ENCODE measurements around the gene TMEM130. TPM values are rescaled to one million over a fixed set of nuclear protein-coding genes. Genes with fewer than 3 reads are reported as not detected.

TMEM130 gene
- polyA plus RNA-seq, 1 of the 3 experiments (the other 2 are of a cell fraction), result 1.2 TPM

DNA sequence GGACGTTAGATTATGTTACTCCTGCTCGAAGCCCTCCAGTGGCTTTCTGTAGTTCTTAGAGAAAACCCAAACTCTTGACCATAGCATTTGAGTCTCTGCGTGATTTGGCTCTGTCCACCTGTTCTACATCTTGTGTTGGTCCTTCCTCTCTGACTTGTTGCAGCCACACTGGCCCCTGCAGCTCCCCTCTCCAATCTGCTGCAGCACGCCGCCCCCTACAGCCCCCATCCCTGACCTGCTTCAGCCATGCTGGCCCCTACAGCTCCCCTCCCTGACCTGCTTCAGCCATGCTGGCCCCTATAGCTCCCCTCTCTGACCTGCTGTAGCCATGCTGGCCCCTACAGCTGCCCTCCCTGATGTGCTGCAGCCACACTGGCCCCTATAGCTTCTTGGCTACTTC, 37.8 kb upstream of the TMEM130 start:
- Histone ChIP-seq H2AFZ (ENCODE audit: low read depth) (no peak overlapping the region), H3K4me3 (ENCODE audit: low read depth in 2 of 2, low read length in 1 of 2) (no peak overlapping the region), H3K36me3 (replicated peaks in 1 of 2; ENCODE audit: control insufficient read depth in 1 of 2, insufficient read depth in 2 of 2, low read length in 1 of 2) (peaks cover 74 to 86% of the 10 kb centered on the region in 2 experiments), H3K79me2 (ENCODE audit: insufficient read depth) (no peaks in the 10 kb centered on the region), H3F3A (replicated peaks; ENCODE audit: insufficient read depth) (peaks cover 14% of the 10 kb centered on the region), H3K27ac (ENCODE audit: low read depth in 2 of 2, low read length in 1 of 2) (no peak overlapping the region), H4K20me1 (ENCODE audit: insufficient read depth) (no peaks in the 10 kb centered on the region), H3K4me2 (no peak overlapping the region), H3K27me3 (ENCODE audit: insufficient read depth) (no peaks in the 10 kb centered on the region), H3K9ac (no peak overlapping the region), H3K9me2 (no peaks in the 10 kb centered on the region), H3K4me1 (ENCODE audit: control insufficient read depth in 1 of 2, insufficient read depth in 2 of 2, low read depth in 1 of 2, low read length in 1 of 2) (peaks cover 0 to 6% of the 10 kb centered on the region in 2 experiments; a peak in 1 of 4 replicates), H3K9me3 (no peaks in the 10 kb centered on the region)
- TF ChIP-seq SIN3A (IDR thresholded peaks at IDR 0.05; ENCODE audit: borderline replicate concordance, low read depth, low read length), result no peak
- no peak for TF ChIP-seq POLR2AphosphoS5 (IDR thresholded peaks at IDR 0.05; ENCODE audit: low read depth, low read length)
- no peak for TF ChIP-seq ELF1 (IDR thresholded peaks at IDR 0.05)
- no peak for TF ChIP-seq TEAD4 (IDR thresholded peaks at IDR 0.05; ENCODE audit: borderline replicate concordance, insufficient read depth)
- TF ChIP-seq, protein P1, sequence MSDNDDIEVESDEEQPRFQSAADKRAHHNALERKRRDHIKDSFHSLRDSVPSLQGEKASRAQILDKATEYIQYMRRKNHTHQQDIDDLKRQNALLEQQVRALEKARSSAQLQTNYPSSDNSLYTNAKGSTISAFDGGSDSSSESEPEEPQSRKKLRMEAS (IDR thresholded peaks at IDR 0.05; ENCODE audit: low read depth), result no peak
- CTCF ChIA-PET, result interaction anchor here (1.1 to 1.8 kb wide), 3 partner anchors 12 to 29 kb away, joined by 3 to 9 read pairs (median 4); partner anchors contain the start of gene TRRAP
- 96% methylated on average over 5 of the region's 5 CpGs for WGBS (ENCODE audit: low lambda C conversion rate)
- no peak for DNase-seq
- POLR2A ChIA-PET, result interaction anchor here (1.3 kb wide), 1 partner anchor 8 kb away, joined by 4 read pairs; no protein-coding TSS in a partner anchor

DNA sequence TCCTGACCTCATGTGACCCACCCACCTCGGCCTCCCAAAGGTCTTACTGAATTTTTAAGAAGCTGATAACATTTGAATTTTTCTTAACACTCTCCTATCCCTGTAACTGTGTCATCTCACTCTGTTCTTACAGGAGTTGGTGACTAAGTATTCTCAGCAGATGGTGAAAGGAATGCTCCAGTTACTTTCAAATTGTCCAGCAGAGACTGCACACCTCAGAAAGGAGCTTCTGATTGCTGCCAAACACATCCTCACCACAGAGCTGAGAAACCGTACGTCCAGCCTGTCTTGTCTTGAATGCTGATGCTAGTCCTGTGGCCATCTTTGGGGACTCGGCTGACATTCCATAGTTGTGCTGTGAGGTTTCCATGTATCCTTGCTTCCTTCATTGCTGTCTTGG, 33.4 kb upstream of the TMEM130 start:
- Histone ChIP-seq H3K36me3 (replicated peaks in 1 of 2; ENCODE audit: control insufficient read depth in 1 of 2, insufficient read depth in 2 of 2, low read length in 1 of 2) (peaks cover 75 to 91% of the 10 kb centered on the region in 2 experiments), H3K27ac (ENCODE audit: low read depth in 2 of 2, low read length in 1 of 2) (no peak overlapping the region), H4K20me1 (ENCODE audit: insufficient read depth) (no peaks in the 10 kb centered on the region), H3K4me3 (ENCODE audit: low read depth in 2 of 2, low read length in 1 of 2) (no peak overlapping the region), H2AFZ (ENCODE audit: low read depth) (no peak overlapping the region), H3F3A (replicated peaks; ENCODE audit: insufficient read depth) (no peaks in the 10 kb centered on the region), H3K9me2 (no peaks in the 10 kb centered on the region), H3K9ac (no peak overlapping the region), H3K9me3 (no peaks in the 10 kb centered on the region), H3K4me2 (no peak overlapping the region), H3K27me3 (ENCODE audit: insufficient read depth) (no peaks in the 10 kb centered on the region), H3K4me1 (ENCODE audit: control insufficient read depth in 1 of 2, insufficient read depth in 2 of 2, low read depth in 1 of 2, low read length in 1 of 2) (peaks cover 0 to 6% of the 10 kb centered on the region in 2 experiments; a peak in 1 of 4 replicates), H3K79me2 (ENCODE audit: insufficient read depth) (0 out of 2 replicates have a peak, but pooled peaks cover 3% of the 10 kb centered on the region)
- POLR2A ChIA-PET, result interaction anchor here (0.9 kb wide), 1 partner anchor 53 kb away, joined by 3 read pairs; no protein-coding TSS in a partner anchor
- DNase-seq, result no peak
- 90% methylated on average over 4 of the region's 4 CpGs for WGBS (ENCODE audit: low lambda C conversion rate)
- CTCF ChIA-PET, result interaction anchor here (1.2 to 3.0 kb wide), 7 partner anchors 12 to 158 kb away, joined by 3 to 12 read pairs (median 4); partner anchors contain the start of gene TRRAP
- TF ChIP-seq FOXJ3 (CRISPR knock-in tag; IDR thresholded peaks at IDR 0.05), result no peak
- TF ChIP-seq GATA2 (CRISPR knock-in tag; IDR thresholded peaks at IDR 0.05), result no peak
- no peak for TF ChIP-seq FOSL2 (IDR thresholded peaks at IDR 0.05; ENCODE audit: borderline replicate concordance, low read depth)
- TF ChIP-seq TEAD4 (IDR thresholded peaks at IDR 0.05; ENCODE audit: borderline replicate concordance, insufficient read depth), result no peak
- no peak for TF ChIP-seq TCF12 (IDR thresholded peaks at IDR 0.05)
- no peak for TF ChIP-seq YY1 (IDR thresholded peaks at IDR 0.05; ENCODE audit: low read depth)
- no peak for TF ChIP-seq FOXM1 (IDR thresholded peaks at IDR 0.05; ENCODE audit: low read depth)
- TF ChIP-seq SMC3 (IDR thresholded peaks at IDR 0.05; ENCODE audit: low read depth, low read length), result no peak
- no peak for TF ChIP-seq RFX5 (IDR thresholded peaks at IDR 0.05; ENCODE audit: low read length)
- TF ChIP-seq ELF1 (IDR thresholded peaks at IDR 0.05), result no peak
- TF ChIP-seq MEF2A (IDR thresholded peaks at IDR 0.05; ENCODE audit: borderline replicate concordance, low read depth), result no peak
- no peak for TF ChIP-seq EZH2phosphoT487 (IDR thresholded peaks at IDR 0.05; ENCODE audit: borderline replicate concordance, low read depth)
- no peak for TF ChIP-seq CHD2 (IDR thresholded peaks at IDR 0.05; ENCODE audit: low read length, partially characterized antibody)

Data from SK-N-SH (cell line).